NOMO-1 treated with DMSO at 0.1 percent for 48 hours (cell line): Measurements from ENCODE around the gene CHCHD3.
"Not testable (repeated sequence)": the region's sequence is repeated elsewhere in the genome, so short reads cannot be mapped to it uniquely, and the experiment has no call there.

ENCODE experiments used
- DNase-seq: peaks from one replicate; lab custom pipeline; 2025; ENCODE audit not compliant: unreplicated experiment; lab: John Stamatoyannopoulos, UW

Gene CHCHD3

GRCh38 chr7:132907380-132907940, 174.4 kb downstream of the CHCHD3 start:
- no peak for DNase-seq

GRCh38 chr7:132906193-132906835, 175.6 kb downstream of the CHCHD3 start:
- no peak for DNase-seq

- not testable (repeated sequence) for DNase-seq
These were observed 176.8 kb downstream of the CHCHD3 start for GRCh38 chr7:132905136-132905535.

GRCh38 chr7:132904209-132904608, 177.7 kb downstream of the CHCHD3 start:
- DNase-seq, result no peak

- DNase-seq, result not testable (repeated sequence)
These were observed 179.6 kb downstream of the CHCHD3 start for GRCh38 chr7:132902294-132902693.

GRCh38 chr7:132901241-132901640, 180.6 kb downstream of the CHCHD3 start:
- DNase-seq, result no peak

GRCh38 chr7:132899833-132900232, 182.1 kb downstream of the CHCHD3 start:
- no peak for DNase-seq

- not testable (repeated sequence) for DNase-seq
These were observed 183.2 kb downstream of the CHCHD3 start for GRCh38 chr7:132898641-132899175.

GRCh38 chr7:132897093-132897687, 184.7 kb downstream of the CHCHD3 start:
- DNase-seq, result no peak

- no peak for DNase-seq
These were observed 186.7 kb downstream of the CHCHD3 start for GRCh38 chr7:132895231-132895630.

GRCh38 chr7:132893560-132893959, 188.3 kb downstream of the CHCHD3 start:
- DNase-seq, result no peak

- DNase-seq, result not testable (repeated sequence)
These were observed 189.1 kb downstream of the CHCHD3 start for GRCh38 chr7:132892744-132893143.

- no peak for DNase-seq
These were observed 190.3 kb downstream of the CHCHD3 start for GRCh38 chr7:132891554-132891953.

GRCh38 chr7:132882714-132883428, 199.0 kb downstream of the CHCHD3 start:
- DNase-seq, result no peak

- no peak for DNase-seq
These were observed 200.6 kb downstream of the CHCHD3 start for GRCh38 chr7:132881317-132881716.

- no peak for DNase-seq
These were observed 202.3 kb downstream of the CHCHD3 start for GRCh38 chr7:132879579-132879978.

- peak; percentile 4 for DNase-seq
These were observed 203.5 kb downstream of the CHCHD3 start for GRCh38 chr7:132878204-132878919.

GRCh38 chr7:132877573-132877972, 204.3 kb downstream of the CHCHD3 start:
- DNase-seq, result no peak

GRCh38 chr7:132876576-132876975, 205.3 kb downstream of the CHCHD3 start:
- DNase-seq, result no peak

GRCh38 chr7:132872034-132872433, 209.9 kb downstream of the CHCHD3 start:
- no peak for DNase-seq

GRCh38 chr7:132871419-132871818, 210.5 kb downstream of the CHCHD3 start:
- DNase-seq, result no peak
